VCaP (cell line): ENCODE results near the gene FETUB.

ENCODE experiments used
- H3K27ac ChIP-seq: fragments of 450-650 bp; 2 replicates; pipeline ENCODE4 v1.5.1; 2017
- CTCF ChIP-seq: fragments of 450-650 bp; conservative IDR thresholded peaks from 2 replicates; pipeline ENCODE4 v1.5.1; 2017; ENCODE audit warnings: mild to moderate bottlenecking, moderate library complexity

Gene FETUB

GRCh38 chr3:186639778-186640472 lies at the start of gene FETUB:
Gene FETUB (plus strand): TSS chr3:186640399. CDS start chr3:186640461, 62 bp downstream.
- no peak within 1 kb of the TSS for H3K27ac ChIP-seq
- TF ChIP-seq CTCF, result no peak

- TF ChIP-seq CTCF, result no peak
- no peak overlapping the region for H3K27ac ChIP-seq
Observed at GRCh38 chr3:186590580-186591295, 49.5 kb upstream of the FETUB start.

- no peak overlapping the region for H3K27ac ChIP-seq
Observed at GRCh38 chr3:186592682-186593081, 47.5 kb upstream of the FETUB start.

GRCh38 chr3:186593862-186594261 lies 46.3 kb upstream of the FETUB start:
- TF ChIP-seq CTCF, result no peak
- H3K27ac ChIP-seq, result no peak overlapping the region

More at GRCh38 chr3:186592682-186593081, 47.5 kb upstream of the FETUB start:
- no peak for TF ChIP-seq CTCF

GRCh38 chr3:186594591-186595113 lies 45.5 kb upstream of the FETUB start:
- no peak for TF ChIP-seq CTCF
- no peak overlapping the region for H3K27ac ChIP-seq

GRCh38 chr3:186596568-186597287 lies 43.5 kb upstream of the FETUB start:
- no peak overlapping the region for H3K27ac ChIP-seq
- no peak for TF ChIP-seq CTCF

- TF ChIP-seq CTCF, result no peak
- H3K27ac ChIP-seq, result no peak overlapping the region
Observed at GRCh38 chr3:186598108-186598784, 42.0 kb upstream of the FETUB start.
